Osteocyte (in vitro differentiated cells): ENCODE measurements around the gene CFAP141. TPM values are rescaled to one million over a fixed set of nuclear protein-coding genes. Genes with fewer than 3 reads are reported as not detected.
A peak's percentile ranks its signal among the peaks of the same experiment; 100 is the strongest.

Source experiments
- DNase-seq: peaks from one replicate; pipeline ENCODE4 v3.0.0; 2021; ENCODE audit warnings: mixed read lengths; ENCODE audit not compliant: unreplicated experiment; ENCODE audit errors: extremely low spot score
- H3K27ac Mint-ChIP-seq: one replicate; pipeline ENCODE4 v1.8.0; 2021; ENCODE audit warnings: mild to moderate bottlenecking, mixed read lengths; ENCODE audit not compliant: unreplicated experiment
- H3K27me3 Mint-ChIP-seq: one replicate; pipeline ENCODE4 v1.8.0; 2021; ENCODE audit warnings: mixed read lengths; ENCODE audit not compliant: unreplicated experiment
- H3K36me3 Mint-ChIP-seq: one replicate; pipeline ENCODE4 v1.8.0; 2021; ENCODE audit warnings: mixed read lengths; ENCODE audit not compliant: unreplicated experiment
- H3K4me1 Mint-ChIP-seq: one replicate; pipeline ENCODE4 v1.8.0; 2021; ENCODE audit warnings: mixed read lengths; ENCODE audit not compliant: unreplicated experiment
- H3K4me3 Mint-ChIP-seq: one replicate; pipeline ENCODE4 v1.8.0; 2021; ENCODE audit warnings: mild to moderate bottlenecking, moderate library complexity, mixed read lengths; ENCODE audit not compliant: unreplicated experiment
- H3K9me3 Mint-ChIP-seq: one replicate; pipeline ENCODE4 v1.8.0; 2021; ENCODE audit warnings: mixed read lengths; ENCODE audit not compliant: unreplicated experiment
- CTCF ChIP-seq: fragments of 200-600 bp; sonication (generic); IDR thresholded peaks from 2 replicates; pipeline ENCODE4 v1.5.0; 2021; ENCODE audit warnings: antibody characterized with exemption, mild to moderate bottlenecking, moderate library complexity
- total RNA-seq: library from RNA; stranded (reverse); gene quantifications from 2 replicates; pipeline ENCODE4 v1.2.1, GENCODE V29; 2021

Gene CFAP141
- total RNA-seq, 1 donor from 2014 or later, result not detected

GRCh38 chr1:154179946-154180687 is 26.0 kb downstream of the CFAP141 start:
- Mint-ChIP-seq H3K27me3 (no peaks in the 10 kb centered on the region), H3K4me1 (peaks cover 61% of the 10 kb centered on the region)

GRCh38 chr1:154178911-154179811 is 27.0 kb downstream of the CFAP141 start:
- Mint-ChIP-seq H3K36me3 (peaks cover 10% of the 10 kb centered on the region), H3K27ac (peak overlapping the region; percentile 66), H3K27me3 (no peaks in the 10 kb centered on the region), H3K4me3 (no peak overlapping the region), H3K4me1 (peaks cover 61% of the 10 kb centered on the region), H3K9me3 (no peaks in the 10 kb centered on the region)
- no peak for DNase-seq
- no peak for TF ChIP-seq CTCF

More at GRCh38 chr1:154179946-154180687, 26.0 kb downstream of the CFAP141 start:
- DNase-seq, result no peak
- Mint-ChIP-seq H3K27ac (peak overlapping the region; percentile 21), H3K9me3 (no peaks in the 10 kb centered on the region), H3K36me3 (peaks cover 10% of the 10 kb centered on the region), H3K4me3 (peak overlapping the region; percentile 9)
- no peak for TF ChIP-seq CTCF

- Mint-ChIP-seq H3K4me1 (peaks cover 57% of the 10 kb centered on the region), H3K27ac (peak overlapping the region; percentile 58), H3K36me3 (peaks cover 10% of the 10 kb centered on the region), H3K4me3 (no peak overlapping the region), H3K9me3 (no peaks in the 10 kb centered on the region), H3K27me3 (no peaks in the 10 kb centered on the region)
- DNase-seq, result no peak
- no peak for TF ChIP-seq CTCF
Observed at GRCh38 chr1:154178013-154178412, 28.1 kb downstream of the CFAP141 start.

- TF ChIP-seq CTCF, result no peak
- H3K9me3 Mint-ChIP-seq, result no peaks in the 10 kb centered on the region
- peaks cover 50% of the 10 kb centered on the region for H3K4me1 Mint-ChIP-seq
- H3K36me3 Mint-ChIP-seq, result peaks cover 14% of the 10 kb centered on the region
- H3K27ac Mint-ChIP-seq, result peak overlapping the region; percentile 75
- no peak overlapping the region for H3K4me3 Mint-ChIP-seq
- no peaks in the 10 kb centered on the region for H3K27me3 Mint-ChIP-seq
- DNase-seq, result no peak
Observed at GRCh38 chr1:154176337-154176736, 29.8 kb downstream of the CFAP141 start.

- no peaks in the 10 kb centered on the region for H3K9me3 Mint-ChIP-seq
- no peak for TF ChIP-seq CTCF
- peaks cover 36% of the 10 kb centered on the region for H3K4me1 Mint-ChIP-seq
- DNase-seq, result no peak
- H3K4me3 Mint-ChIP-seq, result no peak overlapping the region
- H3K27ac Mint-ChIP-seq, result no peak overlapping the region
- peaks cover 29% of the 10 kb centered on the region for H3K36me3 Mint-ChIP-seq
- no peaks in the 10 kb centered on the region for H3K27me3 Mint-ChIP-seq
Observed at GRCh38 chr1:154174654-154175053, 31.5 kb downstream of the CFAP141 start.
